HT-29 (cell line): ENCODE measurements around the gene SURF4. TPM values are rescaled to one million over a fixed set of nuclear protein-coding genes. Genes with fewer than 3 reads are reported as not detected.

ENCODE experiments used
- DNase-seq: peaks from one replicate; pipeline ENCODE4 v3.0.0-alpha.2; 2015; ENCODE audit warnings: low spot score
- total RNA-seq: library from RNA; depleted of rRNA; stranded (reverse); fragments of >200 nt; shearing (Covaris generic); gene quantifications from 2 replicates; pipeline ENCODE4 v1.2.3, GENCODE V29; 2014; rRNA removed

SURF4 gene
- total RNA-seq, result 297 and 299 TPM in 2 replicates

GRCh38 chr9:133375724-133376654 is at the start of gene SURF4, which contains the start of gene STKLD1:
TSS of gene SURF4 (minus strand) at chr9:133376060. CDS start at chr9:133375969, 91 bp downstream.
TSS of gene STKLD1 (plus strand) at chr9:133376366. CDS start at chr9:133376474, 108 bp downstream.
- DNase-seq, result peak; percentile 95

- no peak for DNase-seq
Observed at GRCh38 chr9:133425049-133425632, 49.3 kb upstream of the SURF4 start.

- DNase-seq, result no peak
Observed at GRCh38 chr9:133424187-133424586, 48.3 kb upstream of the SURF4 start.

GRCh38 chr9:133423216-133423615 is 47.4 kb upstream of the SURF4 start:
- DNase-seq, result no peak

- no peak for DNase-seq
Observed at GRCh38 chr9:133421615-133422542, 46.0 kb upstream of the SURF4 start, which contains the start of gene ADAMTS13. TSS of gene ADAMTS13 (plus strand) at chr9:133422367. CDS start at chr9:133422444, 77 bp downstream.

GRCh38 chr9:133420392-133420827 is 44.5 kb upstream of the SURF4 start:
- no peak for DNase-seq

- DNase-seq, result no peak
Observed at GRCh38 chr9:133419005-133419404, 43.1 kb upstream of the SURF4 start.

GRCh38 chr9:133417541-133418461 is 41.9 kb upstream of the SURF4 start, which contains the start of gene REXO4:
TSS of gene REXO4 (minus strand) at chr9:133418010. CDS start at chr9:133417844, 166 bp downstream.
- DNase-seq, result peak; percentile 85

- DNase-seq, result no peak
Observed at GRCh38 chr9:133415170-133415569, 39.3 kb upstream of the SURF4 start.

- no peak for DNase-seq
Observed at GRCh38 chr9:133408042-133408441, 32.2 kb upstream of the SURF4 start.

- DNase-seq, result peak; percentile 85
Observed at GRCh38 chr9:133406480-133407307, 30.8 kb upstream of the SURF4 start.

- DNase-seq, result no peak
Observed at GRCh38 chr9:133405508-133406438, 29.9 kb upstream of the SURF4 start.

GRCh38 chr9:133404454-133405002 is 28.7 kb upstream of the SURF4 start:
- no peak for DNase-seq

- DNase-seq, result peak; percentile 83
Observed at GRCh38 chr9:133403766-133404453, 28.1 kb upstream of the SURF4 start.

GRCh38 chr9:133402689-133403088 is 26.8 kb upstream of the SURF4 start:
- DNase-seq, result no peak

- no peak for DNase-seq
Observed at GRCh38 chr9:133401588-133401987, 25.7 kb upstream of the SURF4 start.

GRCh38 chr9:133400292-133400691 is 24.4 kb upstream of the SURF4 start:
- DNase-seq, result no peak
